NB4 (cell line): Measurements from ENCODE around the gene IPO8.

Source experiments
- CTCF ChIP-seq: IDR thresholded peaks from one replicate; pipeline ENCODE4 v1.5.1; 2012; ENCODE audit warnings: low read depth, low read length
- MYC ChIP-seq: IDR thresholded peaks from 2 replicates; pipeline ENCODE4 v1.6.1; 2011; ENCODE audit warnings: low read depth, low read length
- POLR2A ChIP-seq: IDR thresholded peaks from 2 replicates; pipeline ENCODE4 v1.6.1; 2011; ENCODE audit warnings: mild to moderate bottlenecking; ENCODE audit not compliant: insufficient read length; ENCODE audit errors: extremely low read depth
- TF ChIP-seq, protein P1 (sequence below): IDR thresholded peaks from 2 replicates; pipeline ENCODE4 v1.6.1; 2011; ENCODE audit warnings: low read depth, low read length

DNA sequence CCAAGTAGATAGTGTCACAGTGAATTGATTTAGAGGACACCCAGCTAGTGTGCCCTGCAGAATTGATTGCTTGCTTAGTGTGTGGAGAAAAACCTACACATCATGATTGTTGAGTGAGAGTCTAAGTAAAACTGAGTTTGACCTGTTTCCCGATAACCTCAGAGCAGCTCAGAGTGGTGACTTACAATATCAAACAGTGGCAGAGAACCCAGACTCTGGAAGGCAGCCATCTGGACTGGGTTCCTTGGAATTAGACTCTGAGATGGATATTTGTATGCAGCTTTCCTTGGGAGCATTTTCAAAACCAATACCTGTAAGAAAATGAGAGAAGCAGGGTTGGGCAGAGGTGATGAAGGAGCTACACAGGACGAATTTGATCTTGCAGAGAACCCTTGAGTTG lies 109.8 kb downstream of the IPO8 start:
- no peak for TF ChIP-seq POLR2A
- no peak for TF ChIP-seq CTCF
- TF ChIP-seq, protein P1, sequence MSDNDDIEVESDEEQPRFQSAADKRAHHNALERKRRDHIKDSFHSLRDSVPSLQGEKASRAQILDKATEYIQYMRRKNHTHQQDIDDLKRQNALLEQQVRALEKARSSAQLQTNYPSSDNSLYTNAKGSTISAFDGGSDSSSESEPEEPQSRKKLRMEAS: no peak
- no peak for TF ChIP-seq MYC
